Panc1 (cell line): ENCODE results near the gene FRK.

Experiments used
- TCF7L2 ChIP-seq: IDR thresholded peaks from 2 replicates; pipeline ENCODE4 v1.6.1; 2011; ENCODE audit warnings: mild to moderate bottlenecking, low read depth, low read length, inconsistent platforms
- TF ChIP-seq, protein P1 (sequence below): fragments of 450-650 bp; IDR thresholded peaks from 2 replicates; pipeline ENCODE4 v1.5.1; 2017; ENCODE audit warnings: mild to moderate bottlenecking

DNA sequence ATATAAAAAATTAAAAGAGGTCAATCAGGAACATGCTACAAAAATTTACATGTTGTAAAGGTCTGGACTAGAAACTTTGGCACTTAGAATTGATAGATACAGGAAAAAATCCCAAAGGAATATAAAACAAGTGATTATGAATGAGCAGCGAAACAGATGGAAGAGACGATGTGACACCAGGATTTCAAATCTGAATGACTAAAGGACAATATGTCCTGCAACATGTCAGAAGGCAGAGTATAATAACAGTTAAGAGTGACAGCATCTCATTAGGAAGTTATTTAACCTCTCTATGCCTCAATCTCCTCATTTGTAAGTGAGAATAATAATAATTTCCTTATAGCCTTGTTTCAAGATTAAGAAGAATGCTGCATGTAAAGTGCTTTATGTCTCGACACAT, 50.3 kb downstream of the FRK start:
- TF ChIP-seq, protein P1, sequence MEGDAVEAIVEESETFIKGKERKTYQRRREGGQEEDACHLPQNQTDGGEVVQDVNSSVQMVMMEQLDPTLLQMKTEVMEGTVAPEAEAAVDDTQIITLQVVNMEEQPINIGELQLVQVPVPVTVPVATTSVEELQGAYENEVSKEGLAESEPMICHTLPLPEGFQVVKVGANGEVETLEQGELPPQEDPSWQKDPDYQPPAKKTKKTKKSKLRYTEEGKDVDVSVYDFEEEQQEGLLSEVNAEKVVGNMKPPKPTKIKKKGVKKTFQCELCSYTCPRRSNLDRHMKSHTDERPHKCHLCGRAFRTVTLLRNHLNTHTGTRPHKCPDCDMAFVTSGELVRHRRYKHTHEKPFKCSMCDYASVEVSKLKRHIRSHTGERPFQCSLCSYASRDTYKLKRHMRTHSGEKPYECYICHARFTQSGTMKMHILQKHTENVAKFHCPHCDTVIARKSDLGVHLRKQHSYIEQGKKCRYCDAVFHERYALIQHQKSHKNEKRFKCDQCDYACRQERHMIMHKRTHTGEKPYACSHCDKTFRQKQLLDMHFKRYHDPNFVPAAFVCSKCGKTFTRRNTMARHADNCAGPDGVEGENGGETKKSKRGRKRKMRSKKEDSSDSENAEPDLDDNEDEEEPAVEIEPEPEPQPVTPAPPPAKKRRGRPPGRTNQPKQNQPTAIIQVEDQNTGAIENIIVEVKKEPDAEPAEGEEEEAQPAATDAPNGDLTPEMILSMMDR = no peak
- TF ChIP-seq TCF7L2 = no peak
